GM19025 (cell line): Measurements from ENCODE around the gene NTM.

Experiments used
- ATAC-seq: cut with Tn5 transposase; IDR thresholded peaks from one replicate; pipeline ENCODE4 v1.9.1; 2021; ENCODE audit warnings: mild to moderate bottlenecking, low read depth, moderate library complexity; ENCODE audit not compliant: unreplicated experiment

Gene NTM

DNA sequence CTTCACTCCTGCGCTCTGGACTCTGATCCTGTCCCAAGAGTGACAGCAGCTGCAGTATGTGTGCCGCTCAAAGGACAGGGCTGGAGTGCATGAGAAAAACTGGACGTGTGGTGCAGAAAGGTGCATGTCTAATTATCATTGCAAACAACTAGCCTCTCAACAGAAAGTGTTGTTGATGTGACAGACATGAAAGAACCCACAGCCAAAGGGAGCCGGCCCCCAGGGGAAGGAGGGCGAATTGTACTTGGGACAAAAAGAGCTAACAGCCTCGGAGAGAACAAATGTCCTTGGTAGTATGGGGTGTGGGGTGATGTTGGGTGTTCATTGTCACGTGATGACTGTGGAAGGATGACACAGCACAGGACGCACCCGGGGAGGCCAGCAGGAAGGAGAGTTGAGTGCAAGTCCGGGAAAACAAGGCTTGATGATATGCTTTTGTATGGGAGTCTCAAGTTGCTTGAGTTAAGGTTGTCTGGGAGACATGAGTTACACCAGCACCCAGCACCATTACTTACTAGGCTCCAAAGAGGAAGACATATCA, 325.5 kb downstream of the NTM start:
- ATAC-seq, result no peak

DNA sequence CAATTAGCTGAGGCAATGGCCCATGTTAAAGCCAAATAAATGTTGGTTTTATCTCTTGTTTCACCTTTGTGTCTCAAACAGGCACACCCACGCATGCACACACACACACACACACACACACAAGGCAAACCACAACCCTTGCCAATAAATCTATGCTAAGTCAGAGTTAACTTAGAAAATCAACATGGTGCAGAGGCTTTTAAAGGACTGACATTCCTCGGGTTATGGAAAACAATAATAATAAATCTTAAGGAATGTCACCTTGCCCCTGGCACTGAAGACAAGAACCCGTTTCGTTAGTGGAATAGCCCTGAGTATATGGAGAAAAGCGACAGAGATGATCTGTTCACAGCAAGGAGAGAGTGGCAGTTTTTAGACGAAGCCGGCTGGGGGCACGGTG, 326.3 kb downstream of the NTM start:
- no peak for ATAC-seq

DNA sequence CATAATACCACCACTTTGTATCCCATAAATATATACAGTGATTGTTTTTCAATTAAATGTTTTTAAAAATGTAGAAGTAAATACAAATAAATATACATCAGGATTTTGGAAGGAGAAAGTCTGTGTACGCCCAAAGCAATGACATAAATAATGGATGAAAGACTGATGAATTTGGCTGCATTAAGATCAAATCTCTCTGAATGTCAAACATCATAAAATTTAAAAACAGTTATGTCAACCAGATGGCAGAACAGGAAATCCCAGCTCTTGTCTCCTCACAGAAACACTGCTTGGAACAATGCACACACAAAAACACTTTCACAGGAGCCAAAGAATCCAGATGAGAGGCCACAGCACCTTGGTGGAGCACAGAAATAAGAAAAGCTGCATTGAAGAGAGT, 332.9 kb downstream of the NTM start:
- no peak for ATAC-seq

DNA sequence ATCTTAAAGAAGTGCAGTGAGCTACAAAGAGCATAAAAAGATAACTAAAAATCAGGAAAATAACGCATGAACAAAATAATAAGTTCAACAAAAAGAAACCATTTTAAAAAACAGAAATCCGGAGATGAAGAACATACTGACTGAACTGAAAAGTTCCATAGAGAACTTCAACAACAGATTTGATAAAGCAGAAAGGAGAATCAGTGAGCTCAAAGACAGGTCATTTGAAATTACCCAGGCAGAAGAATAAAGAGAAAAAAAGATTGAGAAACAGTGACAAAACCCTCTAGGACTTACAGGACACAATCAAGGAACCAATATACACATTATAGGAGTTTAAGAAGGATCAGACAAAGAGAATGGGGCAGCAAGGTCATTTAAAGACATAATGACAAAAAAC, 334.3 kb downstream of the NTM start:
- ATAC-seq, result no peak

DNA sequence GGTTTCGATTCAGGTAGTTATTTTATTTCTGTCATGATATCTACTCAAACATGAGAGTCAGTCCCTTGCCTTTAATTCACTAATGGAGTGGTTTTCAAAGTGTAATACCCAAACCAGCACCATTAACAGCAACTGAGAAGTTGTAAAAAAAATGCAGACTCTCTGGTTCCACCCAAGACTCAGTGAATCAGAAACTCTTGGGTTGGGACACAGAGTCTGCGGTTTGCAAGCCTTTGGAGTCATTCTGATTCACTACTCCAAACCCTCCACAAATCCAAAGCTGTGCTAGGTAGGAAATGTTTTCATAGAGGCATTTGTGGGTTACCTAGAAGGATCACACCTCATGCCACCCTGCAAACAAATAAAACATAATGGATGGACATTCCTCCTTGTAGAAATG, 340.1 kb downstream of the NTM start:
- no peak for ATAC-seq

DNA sequence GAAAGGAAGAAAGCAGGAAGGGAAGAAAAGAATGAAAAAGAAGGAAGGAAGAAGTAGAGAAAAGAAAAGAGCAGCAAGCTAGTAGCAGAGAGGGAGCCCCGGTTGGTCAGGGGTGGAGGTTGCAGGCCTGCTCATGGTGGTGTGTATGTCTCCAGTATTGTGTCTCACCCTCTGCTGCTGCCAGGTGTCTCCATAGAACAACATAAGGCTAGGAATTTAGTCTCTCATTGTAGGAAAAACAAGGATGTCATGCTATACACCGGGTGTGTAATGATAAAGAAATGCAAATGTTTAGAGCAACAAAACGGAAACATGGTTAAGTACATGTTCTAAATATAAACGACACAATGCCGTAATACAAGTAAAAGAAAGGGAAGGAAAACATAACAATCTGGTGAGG, 342.5 kb downstream of the NTM start:
- ATAC-seq, result no peak

DNA sequence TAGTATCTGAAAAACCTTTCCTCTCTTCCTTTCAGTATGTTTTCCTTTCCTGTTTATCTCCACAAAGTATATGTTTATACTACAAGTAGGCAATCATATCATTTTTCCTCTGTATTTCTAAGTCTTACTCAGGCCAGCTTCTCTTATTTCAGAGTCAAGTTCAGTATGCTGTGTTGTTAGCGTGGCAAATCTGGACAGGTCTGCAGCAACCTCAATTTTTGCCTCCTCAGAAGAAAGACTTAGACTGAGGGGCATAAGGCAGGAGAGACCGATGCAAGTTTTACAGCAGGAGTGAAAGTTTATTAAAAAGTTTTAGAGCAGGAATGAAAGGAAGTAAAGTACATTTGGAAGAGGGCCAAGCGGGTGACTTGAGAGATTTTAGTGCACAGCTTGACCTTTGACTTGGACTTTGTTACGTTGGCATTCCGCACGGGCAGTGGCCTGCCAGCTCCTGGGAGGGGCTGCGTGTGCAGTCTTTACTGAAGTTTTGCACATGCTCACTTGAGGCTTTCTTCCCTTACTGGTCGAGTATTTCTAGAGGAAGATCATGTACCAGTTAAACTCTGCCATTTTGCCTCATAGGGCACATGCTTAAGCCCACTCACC, 343.2 kb downstream of the NTM start:
- ATAC-seq, result no peak

DNA sequence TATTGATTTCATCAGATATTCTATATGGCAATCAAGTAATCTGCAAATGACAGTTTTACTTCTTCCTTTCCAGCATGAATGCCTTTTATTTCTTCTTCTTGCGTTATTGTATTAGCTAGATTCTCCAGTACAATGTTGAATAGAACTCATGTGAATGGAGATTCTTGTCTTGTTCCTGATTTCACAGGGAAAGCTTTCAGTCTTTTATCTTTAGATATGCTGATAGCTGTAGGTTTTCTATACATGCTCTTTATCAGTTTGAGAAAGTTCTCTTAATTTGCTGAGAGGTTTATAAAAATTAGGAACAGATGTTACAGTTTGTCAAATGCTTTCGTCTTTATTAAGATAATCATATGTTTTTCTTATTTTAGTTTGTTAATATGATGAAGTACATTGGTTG, 347.2 kb downstream of the NTM start:
- no peak for ATAC-seq

DNA sequence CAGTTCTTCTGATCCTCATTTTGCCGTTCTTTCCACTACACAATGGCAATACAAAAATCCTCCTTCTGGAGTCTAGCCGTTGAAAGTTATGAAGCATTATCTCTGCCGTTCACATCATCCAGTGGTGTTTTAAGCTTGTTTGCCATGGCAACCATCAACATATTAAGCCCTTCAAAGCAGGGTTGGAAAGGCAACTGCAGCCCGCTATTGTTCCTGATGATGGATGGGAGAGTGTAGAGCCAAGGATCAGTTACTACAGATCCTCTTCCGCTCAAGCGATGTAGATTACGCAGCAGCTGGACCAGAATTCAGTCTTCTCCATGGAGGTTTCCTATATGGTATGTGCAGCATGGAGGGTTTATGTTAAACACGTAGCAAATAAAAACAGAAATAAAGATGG, 352.7 kb downstream of the NTM start:
- ATAC-seq, result no peak

DNA sequence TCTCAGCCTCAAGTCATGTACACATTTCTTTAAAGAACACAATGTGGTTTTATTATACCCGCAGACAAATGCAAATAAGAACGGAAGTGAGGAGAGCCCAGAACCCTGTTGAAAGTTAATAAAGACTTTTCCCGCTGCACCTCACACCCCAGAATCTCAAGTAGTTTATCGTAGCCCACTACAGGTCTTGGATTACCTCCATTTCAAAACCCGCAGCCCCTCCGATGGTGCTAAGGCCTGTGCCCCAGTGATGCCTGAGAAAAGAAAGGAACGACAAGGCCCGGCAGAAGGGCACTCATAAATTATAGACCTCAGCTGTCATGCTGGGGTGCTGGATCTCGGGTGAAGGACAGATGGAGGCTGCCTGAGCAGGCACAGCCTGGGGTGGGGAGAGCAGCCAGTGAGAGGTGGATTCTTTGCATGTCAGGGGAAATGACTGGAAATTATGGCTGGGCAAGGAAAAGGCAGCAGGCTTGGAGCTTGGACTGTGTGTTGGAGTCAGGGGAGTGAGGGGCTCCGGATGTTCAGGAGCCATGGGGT, 354.1 kb downstream of the NTM start:
- no peak for ATAC-seq

DNA sequence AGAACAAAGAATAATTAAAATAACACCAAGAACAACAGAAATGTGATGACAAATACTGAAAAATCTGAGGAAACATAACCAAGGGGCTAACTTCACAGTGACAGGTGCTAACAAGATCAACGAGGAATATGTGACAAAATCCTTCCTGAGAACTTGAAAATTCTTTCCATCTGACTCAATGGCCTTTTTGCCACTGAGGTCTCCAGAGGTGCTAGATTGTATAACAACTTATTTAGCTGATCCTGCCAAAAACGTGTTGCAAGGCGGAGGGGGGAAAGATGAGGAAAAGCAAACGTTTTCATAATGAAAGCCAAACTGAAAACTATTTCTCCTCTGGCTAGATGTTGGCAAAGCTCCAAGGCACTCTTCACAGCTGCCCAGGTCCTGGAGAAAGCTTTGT, 364.5 kb downstream of the NTM start:
- no peak for ATAC-seq

DNA sequence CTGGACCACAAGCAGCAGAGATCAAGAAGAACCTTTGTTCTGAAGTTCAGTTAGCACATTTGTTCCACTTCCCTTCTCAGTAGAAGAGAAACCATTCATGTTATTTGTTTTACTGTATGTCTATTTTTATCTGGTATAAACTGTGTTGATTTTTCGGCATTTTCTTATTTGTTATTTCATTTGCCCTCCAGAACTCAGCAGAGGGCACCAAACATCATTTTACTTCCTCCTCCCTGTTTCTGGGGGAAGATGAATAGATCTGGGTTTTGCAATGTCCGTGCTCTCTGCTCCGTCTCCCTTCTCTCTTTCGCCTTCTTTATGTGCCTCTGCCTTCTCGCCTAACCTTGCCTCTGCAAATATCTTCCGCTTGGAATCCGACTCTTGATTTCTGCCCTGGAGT, 366.9 kb downstream of the NTM start:
- ATAC-seq, result no peak

DNA sequence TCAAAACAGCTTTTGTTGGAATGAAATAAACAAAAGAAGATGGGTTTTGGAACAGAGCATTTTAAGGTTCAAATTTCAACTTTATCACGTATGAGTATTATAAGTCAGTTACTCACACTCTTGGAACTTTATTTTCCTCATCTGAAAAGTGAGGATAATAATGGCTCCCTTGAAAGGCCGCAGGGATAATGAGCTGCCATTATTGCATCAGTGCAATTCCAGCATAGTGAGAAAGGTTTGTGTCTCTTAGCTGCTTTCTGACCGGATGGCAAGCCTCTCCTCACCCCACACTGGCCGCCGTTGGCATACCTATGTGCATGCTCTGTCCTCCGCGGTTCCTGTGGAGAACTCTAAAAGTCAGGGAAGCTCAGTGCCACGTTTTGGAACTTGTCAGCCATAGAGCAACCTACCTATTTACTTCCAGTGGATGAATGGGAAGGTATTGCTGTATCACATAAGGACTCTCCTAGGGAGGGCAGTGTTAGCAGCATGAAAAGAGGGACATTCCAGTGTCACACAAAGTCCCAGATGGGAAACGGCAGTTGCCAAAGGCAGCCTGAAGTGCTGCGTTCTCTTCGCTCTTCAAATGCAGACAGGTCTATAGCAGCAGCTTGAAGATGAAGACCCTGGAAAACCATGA, 368.9 kb downstream of the NTM start:
- no peak for ATAC-seq

DNA sequence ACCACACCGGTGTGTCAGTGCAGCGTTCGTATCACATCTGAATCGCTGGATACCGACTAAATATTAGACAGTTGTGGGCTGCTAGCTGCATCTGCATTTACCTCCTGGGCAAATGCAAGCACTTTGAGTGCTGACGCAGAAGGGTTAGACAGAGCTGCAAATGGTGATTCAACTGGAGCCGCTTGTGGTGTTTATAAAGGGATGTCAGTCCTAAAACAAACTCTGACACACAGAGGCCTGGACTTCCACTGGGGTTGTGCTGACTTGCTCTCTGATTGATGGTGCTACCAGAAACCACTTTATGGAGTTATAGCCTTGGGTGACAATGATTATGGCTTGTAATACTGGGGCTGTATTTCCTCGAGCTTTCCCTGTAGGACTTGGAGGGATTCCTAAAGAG, 374.4 kb downstream of the NTM start:
- no peak for ATAC-seq

DNA sequence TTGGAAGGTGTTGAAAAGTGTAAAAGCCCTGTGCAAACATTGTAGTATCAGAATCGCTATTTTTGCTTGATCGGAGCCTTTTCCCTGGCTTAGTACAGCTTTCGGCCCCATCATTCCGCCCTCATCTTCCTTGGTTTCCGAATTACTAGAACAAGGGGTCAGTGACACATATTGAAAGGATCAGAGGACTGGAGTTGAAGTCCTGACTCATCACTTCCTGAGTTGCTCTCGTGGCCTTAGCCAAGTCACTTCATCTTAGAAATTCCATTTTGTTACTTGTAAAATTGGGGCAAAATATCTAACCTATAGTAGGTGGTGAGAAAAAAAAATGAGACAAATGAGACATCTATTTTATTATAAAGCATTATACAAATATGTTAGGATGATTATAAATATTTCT, 375.0 kb downstream of the NTM start:
- no peak for ATAC-seq

DNA sequence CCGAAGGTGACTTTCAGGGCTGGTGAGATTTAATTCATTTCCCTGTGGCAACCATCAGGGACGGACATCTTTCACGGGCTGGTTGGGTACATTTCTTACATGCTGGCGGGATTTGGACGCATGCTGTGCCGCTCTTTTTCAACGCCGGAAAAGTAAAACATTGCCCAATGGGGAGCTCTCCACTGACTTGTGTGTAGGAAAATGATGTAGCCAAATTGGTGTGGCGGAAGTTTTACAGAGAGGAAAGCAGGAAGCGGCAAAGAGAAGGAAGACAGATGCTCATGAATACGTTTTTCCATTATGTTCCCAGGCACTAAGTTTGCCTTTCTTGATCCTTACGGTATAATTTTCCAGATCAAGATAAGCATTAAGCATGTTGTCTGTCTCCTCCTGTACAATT, 375.8 kb downstream of the NTM start:
- no peak for ATAC-seq

DNA sequence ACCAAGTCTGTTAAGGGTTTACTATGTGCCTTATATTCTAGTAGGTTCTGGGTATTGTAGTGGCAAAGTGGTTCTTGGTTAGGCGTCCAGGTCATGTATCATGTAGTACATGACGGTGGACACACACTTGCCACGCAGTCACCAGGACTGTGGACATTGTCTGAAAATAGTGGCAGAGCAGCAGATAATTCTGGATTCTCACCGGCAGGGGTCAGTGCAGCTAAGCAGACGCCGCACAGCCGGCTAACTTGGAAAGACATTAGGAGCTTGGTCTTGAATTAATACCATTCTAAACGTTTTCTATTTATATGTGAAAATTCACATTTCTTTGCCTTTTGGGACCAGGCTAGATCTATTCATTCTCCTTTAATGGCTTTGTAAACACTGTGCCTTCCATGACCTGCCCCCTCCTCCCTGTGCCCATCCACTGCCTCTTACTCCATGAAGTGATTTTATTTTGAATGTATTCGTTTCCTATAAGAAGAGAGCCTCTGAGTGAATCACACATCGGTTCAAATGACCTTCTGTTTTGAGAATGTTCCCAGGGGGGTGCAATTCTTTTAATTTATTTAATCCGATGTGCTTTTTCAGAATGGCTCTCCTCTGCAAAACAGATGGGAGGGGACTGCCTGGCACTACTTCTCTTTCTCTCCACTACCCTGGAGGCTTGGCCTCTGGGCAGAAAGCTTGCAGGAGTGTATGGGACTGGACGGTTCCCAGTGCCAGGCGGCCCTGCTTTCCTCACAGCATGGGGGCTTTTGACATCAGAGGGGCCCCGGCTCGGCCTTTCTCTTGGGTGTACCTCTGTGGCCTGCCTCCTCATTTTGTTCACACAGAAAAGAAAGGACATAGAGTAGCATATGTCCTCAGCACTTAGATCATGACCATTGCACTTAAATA, 378.0 kb downstream of the NTM start:
- ATAC-seq, result peak; percentile 60

DNA sequence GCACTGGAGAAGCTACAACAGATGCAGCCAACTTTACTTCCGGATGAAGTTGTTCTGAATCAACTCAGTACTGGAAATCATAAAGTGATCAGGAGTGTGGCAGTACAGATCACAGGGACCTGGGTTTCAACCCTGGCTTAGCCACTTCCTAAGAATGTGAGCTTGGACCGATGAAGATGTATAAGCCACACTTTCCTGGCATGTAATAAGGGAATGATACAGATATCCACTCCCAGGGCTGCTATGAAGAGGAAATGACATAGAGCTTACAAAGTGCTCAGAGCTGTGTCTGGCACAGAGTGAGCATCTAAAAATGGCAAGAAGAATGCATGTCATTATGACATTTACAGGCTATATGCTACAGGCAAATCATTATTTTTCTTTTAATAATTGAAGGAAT, 378.7 kb downstream of the NTM start:
- ATAC-seq, result no peak

DNA sequence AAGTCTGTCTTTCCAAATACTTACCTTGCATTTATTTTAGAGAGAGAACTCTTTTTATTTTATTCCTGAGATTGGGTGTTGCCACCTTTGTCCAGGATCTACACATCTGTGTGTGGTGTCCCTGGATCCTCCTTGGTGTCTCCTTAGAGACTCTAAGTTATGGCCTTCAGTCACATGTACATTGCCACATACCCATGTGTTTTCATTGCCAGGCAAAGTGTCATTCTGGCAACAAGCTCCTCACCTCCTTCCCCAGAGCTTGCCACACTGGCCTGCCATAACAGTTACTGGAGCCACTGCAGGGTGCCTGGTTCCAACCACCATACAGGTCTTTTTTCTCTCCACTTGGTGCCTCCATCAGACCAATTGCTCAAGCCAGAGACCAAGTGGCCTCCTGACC, 379.7 kb downstream of the NTM start:
- no peak for ATAC-seq

DNA sequence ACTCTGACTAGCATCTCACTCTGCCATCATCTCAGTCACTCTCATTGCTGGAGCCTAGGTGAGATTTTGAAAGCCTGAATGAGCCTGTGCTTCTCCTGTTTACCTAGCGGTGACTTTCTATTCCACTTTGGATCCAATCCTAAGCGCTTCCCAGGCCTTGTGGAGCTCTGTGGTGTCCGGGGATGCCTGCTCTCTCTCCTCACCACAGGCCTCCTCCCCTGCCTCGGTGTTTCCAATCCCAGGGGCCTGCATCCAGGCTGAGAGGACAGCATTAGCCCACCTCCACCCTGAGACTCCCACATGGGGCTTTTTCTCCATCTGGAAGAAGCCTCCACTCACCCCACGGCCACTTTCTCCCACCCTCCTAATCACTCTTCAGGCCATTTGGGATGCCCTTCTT, 380.3 kb downstream of the NTM start:
- ATAC-seq, result no peak

DNA sequence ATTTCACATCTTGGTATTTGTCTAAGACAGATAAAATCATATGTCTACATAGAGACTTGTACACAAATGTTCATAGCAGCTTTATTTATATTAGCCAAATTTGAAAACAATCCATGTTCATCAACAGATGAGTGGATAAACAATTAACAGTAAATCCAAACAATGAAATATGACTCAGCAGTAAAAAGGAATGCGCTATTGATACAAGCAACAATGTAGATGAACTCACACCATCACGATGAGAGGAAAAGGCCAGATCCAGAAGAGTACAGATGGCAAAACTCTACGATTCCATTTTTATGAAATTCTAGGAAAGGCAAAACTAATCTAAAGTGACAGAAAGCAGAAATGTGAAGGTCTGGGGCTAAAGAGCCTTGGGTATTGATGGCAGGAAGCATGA, 384.3 kb downstream of the NTM start:
- no peak for ATAC-seq
